Esophagus muscularis mucosa (tissue), 4 donors: ENCODE measurements around the gene TGFBI. TPM values are rescaled to one million over a fixed set of nuclear protein-coding genes. Genes with fewer than 3 reads are reported as not detected.
A peak's percentile ranks its signal among the peaks of the same experiment; 100 is the strongest.

Experiments used
- DNase-seq: peaks from one replicate; pipeline ENCODE4 v3.0.0-alpha.2; 2017; ENCODE audit errors: extremely low spot score
- H3K27ac ChIP-seq, 4 donors: fragments of 200-600 bp; sonication (generic); replicated peaks in 1 of 4; 1 replicate in 3 of 4; 2 replicates in 1 of 4; pipeline ENCODE4 v1.5.1; 2016 to 2019; ENCODE audit warnings: mild to moderate bottlenecking in 1 of 4
- H3K27me3 ChIP-seq, 4 donors: fragments of 200-600 bp; sonication (generic); one replicate each; pipeline versions ENCODE4 v1.5.1 to v1.6.0; 2016 to 2019
- H3K36me3 ChIP-seq, 4 donors: fragments of 200-600 bp; sonication (generic); one replicate each; pipeline ENCODE4 v1.5.1; 2016 to 2019
- H3K4me1 ChIP-seq, 4 donors: fragments of 200-600 bp; sonication (generic); one replicate each; pipeline ENCODE4 v1.5.1; 2016 to 2019
- H3K4me3 ChIP-seq, 4 donors: fragments of 200-600 bp; sonication (generic); 1 replicate in 2 of 4; 2 replicates in 2 of 4; pipeline ENCODE4 v1.5.1; 2016 to 2019; ENCODE audit warnings: mild to moderate bottlenecking in 4 of 4, moderate library complexity in 1 of 4
- H3K9me3 ChIP-seq, 4 donors: fragments of 200-600 bp; sonication (generic); 1 replicate in 3 of 4; 2 replicates in 1 of 4; pipeline ENCODE4 v1.5.1; 2016 to 2019
- EP300 ChIP-seq: sonication (generic); formaldehyde crosslinking; IDR thresholded peaks from one replicate; pipeline ENCODE4 v1.6.1; 2017; ENCODE audit warnings: antibody characterized with exemption
- POLR2A ChIP-seq: fragments of 450-650 bp; IDR thresholded peaks from one replicate; pipeline ENCODE4 v1.6.1; 2017; ENCODE audit warnings: antibody characterized with exemption, moderate library complexity, mild to moderate bottlenecking, low read depth
- POLR2AphosphoS5 ChIP-seq, 2 donors: sonication (generic); formaldehyde crosslinking; IDR thresholded peaks; one replicate each; pipeline ENCODE4 v1.6.1; 2017; ENCODE audit warnings: antibody characterized with exemption in 2 of 2
- WGBS: methylation state at CpG from one replicate; pipeline ENCODE4 v1.1.5; 2018; 5-methylcytosine and 5-hydroxymethylcytosine counted together
- intact Hi-C: fragments of 100-400 bp; cut with DNase I; formaldehyde crosslinking; loops from one replicate; pipeline ENCODE4 v1.15.1; 2023
- total RNA-seq, 4 donors: library from RNA; depleted of rRNA; stranded (reverse); fragments of >200 nt; gene quantifications; one replicate each; pipeline versions ENCODE4 v1.1.0 to v1.2.1, GENCODE V29; 2016
- TF ChIP-seq, protein P1 (sequence below), 3 experiments: fragments of 200-600 bp in 2 of 3; fragments of 450-650 bp in 1 of 3; sonication (generic) in 2 of 3; IDR thresholded peaks; one replicate each; pipeline ENCODE4 v1.5.1; 2017 to 2019; ENCODE audit warnings: antibody characterized with exemption in 3 of 3, mild to moderate bottlenecking in 2 of 3, moderate library complexity in 1 of 3

Gene TGFBI
- total RNA-seq, 4 donors from 2014 or later: 62.3 to 128 (median 92.9) TPM

DNA sequence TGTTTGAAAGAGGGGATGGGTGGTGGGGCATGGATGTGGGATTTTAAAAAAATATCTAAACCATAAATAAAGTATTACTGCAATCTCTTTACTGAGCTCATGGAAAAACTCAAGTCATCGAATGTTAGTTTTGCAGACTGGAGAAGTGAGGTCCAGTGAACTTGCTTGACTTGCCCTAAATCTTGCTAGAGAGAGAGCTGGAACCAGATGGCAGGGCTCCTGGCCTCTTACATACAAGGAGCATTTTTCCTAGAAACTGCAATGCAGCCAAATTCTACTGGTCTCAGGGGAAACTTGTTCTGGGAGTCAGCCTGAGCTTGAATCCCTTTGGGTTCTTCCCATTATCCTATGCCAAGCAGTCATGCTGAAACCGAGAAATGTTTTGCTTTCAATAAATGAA lies 2.9 kb upstream of the TGFBI start:
- no peak for TF ChIP-seq POLR2A
- peak in 1 of 2 donors; percentile 15 for TF ChIP-seq POLR2AphosphoS5 (IDR thresholded peaks at IDR 0.05)
- Histone ChIP-seq H3K36me3 (no peaks in the 10 kb centered on the region), H3K4me3 (no peak overlapping the region), H3K27ac (peak overlapping the region in 3 of 4 donors; percentile 1 to 15 (median 1)), H3K9me3 (no peaks in the 10 kb centered on the region), H3K4me1 (peaks cover 31 to 83% (median 70%) of the 10 kb centered on the region in 4 donors), H3K27me3 (no peaks in the 10 kb centered on the region)
- intact Hi-C loops: no loop called here
- no peak for DNase-seq
- WGBS: 53% methylated on average over 2 of the region's 2 CpGs

DNA sequence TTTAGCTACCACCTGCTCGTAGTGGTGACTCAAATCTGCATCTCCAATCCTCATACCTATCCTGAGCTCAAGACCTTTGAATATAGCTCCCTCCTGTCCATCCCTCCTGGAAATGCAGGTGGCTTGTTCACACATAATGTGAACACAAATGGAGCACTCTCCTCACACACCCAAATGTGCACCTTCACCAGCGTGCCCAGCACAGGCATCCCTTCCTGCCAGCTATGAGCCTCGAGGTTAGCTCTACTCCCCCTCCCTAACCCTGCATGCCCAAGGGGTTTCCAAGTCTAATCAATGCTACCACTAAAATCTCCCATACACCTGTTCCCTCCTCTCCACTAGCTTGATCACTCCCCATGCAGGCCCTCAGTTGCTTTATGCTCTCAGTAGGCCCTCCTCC lies 2.2 kb upstream of the TGFBI start:
- no peak overlapping the region for H3K4me3 ChIP-seq
- H3K27me3 ChIP-seq: no peaks in the 10 kb centered on the region
- intact Hi-C loops: no loop called here
- H3K4me1 ChIP-seq: peaks cover 36 to 83% (median 71%) of the 10 kb centered on the region in 4 donors
- H3K36me3 ChIP-seq: no peaks in the 10 kb centered on the region
- peak overlapping the region in 1 of 4 donors; percentile 6 for H3K27ac ChIP-seq
- 89% methylated on average over 3 of the region's 3 CpGs for WGBS
- H3K9me3 ChIP-seq: no peaks in the 10 kb centered on the region
- DNase-seq: no peak
- TF ChIP-seq, protein P1, sequence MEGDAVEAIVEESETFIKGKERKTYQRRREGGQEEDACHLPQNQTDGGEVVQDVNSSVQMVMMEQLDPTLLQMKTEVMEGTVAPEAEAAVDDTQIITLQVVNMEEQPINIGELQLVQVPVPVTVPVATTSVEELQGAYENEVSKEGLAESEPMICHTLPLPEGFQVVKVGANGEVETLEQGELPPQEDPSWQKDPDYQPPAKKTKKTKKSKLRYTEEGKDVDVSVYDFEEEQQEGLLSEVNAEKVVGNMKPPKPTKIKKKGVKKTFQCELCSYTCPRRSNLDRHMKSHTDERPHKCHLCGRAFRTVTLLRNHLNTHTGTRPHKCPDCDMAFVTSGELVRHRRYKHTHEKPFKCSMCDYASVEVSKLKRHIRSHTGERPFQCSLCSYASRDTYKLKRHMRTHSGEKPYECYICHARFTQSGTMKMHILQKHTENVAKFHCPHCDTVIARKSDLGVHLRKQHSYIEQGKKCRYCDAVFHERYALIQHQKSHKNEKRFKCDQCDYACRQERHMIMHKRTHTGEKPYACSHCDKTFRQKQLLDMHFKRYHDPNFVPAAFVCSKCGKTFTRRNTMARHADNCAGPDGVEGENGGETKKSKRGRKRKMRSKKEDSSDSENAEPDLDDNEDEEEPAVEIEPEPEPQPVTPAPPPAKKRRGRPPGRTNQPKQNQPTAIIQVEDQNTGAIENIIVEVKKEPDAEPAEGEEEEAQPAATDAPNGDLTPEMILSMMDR (IDR thresholded peaks at IDR 0.05): no peak
- no peak for TF ChIP-seq EP300
- no peak for TF ChIP-seq POLR2A
- TF ChIP-seq POLR2AphosphoS5 (IDR thresholded peaks at IDR 0.05): no peak

DNA sequence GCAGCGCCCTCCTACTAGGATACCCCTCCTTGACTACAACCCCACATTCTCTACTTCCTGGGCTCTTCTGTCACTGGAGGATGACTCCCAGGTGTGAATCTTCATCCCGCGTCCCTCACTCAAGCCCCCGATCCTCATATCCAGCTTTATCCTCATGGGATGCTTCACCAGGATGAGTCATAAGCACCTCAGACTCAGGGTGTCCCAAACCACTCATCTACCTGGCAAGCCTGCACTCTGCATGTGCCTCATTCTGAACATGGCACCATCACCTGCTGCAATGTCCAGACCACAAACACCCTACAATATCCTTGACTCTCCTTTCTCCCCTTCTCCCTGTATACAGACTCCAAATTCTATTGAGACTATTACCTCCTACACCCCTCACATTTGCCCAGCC lies 1.5 kb upstream of the TGFBI start:
- TF ChIP-seq, protein P1 (IDR thresholded peaks at IDR 0.05): no peak
- TF ChIP-seq EP300: no peak
- no peak for TF ChIP-seq POLR2A
- no peak for TF ChIP-seq POLR2AphosphoS5 (IDR thresholded peaks at IDR 0.05)
- H3K36me3 ChIP-seq: no peaks in the 10 kb centered on the region
- no peak for DNase-seq
- peaks cover 36 to 87% (median 77%) of the 10 kb centered on the region in 4 donors for H3K4me1 ChIP-seq
- 94% methylated on average over 4 of the region's 4 CpGs for WGBS
- intact Hi-C loops: no loop called here
- H3K9me3 ChIP-seq: no peaks in the 10 kb centered on the region
- no peak overlapping the region for H3K27ac ChIP-seq
- no peak overlapping the region for H3K4me3 ChIP-seq
- no peaks in the 10 kb centered on the region for H3K27me3 ChIP-seq

DNA sequence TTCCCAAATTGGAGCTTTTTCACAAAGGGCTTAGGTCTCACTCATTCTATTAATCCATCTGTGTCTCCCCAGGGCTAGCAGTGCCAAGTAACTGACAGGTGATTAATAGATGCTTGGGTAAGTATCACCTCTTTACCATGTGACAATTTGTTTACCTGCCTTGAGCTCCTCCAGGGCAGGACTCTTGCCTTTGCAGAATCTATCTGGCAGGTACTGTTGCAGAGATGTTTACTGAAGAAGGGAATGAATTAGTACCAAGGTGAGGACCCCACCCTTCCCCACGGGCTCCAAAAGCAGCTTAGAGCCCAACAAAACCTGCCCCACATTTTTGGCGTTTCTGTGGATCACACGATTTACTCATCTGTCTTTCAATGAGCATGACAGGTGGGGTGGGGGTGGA lies 698 bp upstream of the TGFBI start:
- H3K36me3 ChIP-seq: no peaks in the 10 kb centered on the region
- no peak for TF ChIP-seq POLR2A
- TF ChIP-seq EP300: no peak
- TF ChIP-seq, protein P1 (IDR thresholded peaks at IDR 0.05): no peak
- TF ChIP-seq POLR2AphosphoS5 (IDR thresholded peaks at IDR 0.05): no peak
- no peak for DNase-seq
- intact Hi-C loops: no loop called here
- peaks cover 42 to 94% (median 84%) of the 10 kb centered on the region in 4 donors for H3K4me1 ChIP-seq
- peak overlapping the region in 2 of 4 donors; percentile 64 to 70 for H3K4me3 ChIP-seq
- 84% methylated on average over 3 of the region's 3 CpGs for WGBS
- H3K27me3 ChIP-seq: no peaks in the 10 kb centered on the region
- H3K9me3 ChIP-seq: no peaks in the 10 kb centered on the region
- H3K27ac ChIP-seq: peak overlapping the region in 1 of 4 donors; percentile 72

DNA sequence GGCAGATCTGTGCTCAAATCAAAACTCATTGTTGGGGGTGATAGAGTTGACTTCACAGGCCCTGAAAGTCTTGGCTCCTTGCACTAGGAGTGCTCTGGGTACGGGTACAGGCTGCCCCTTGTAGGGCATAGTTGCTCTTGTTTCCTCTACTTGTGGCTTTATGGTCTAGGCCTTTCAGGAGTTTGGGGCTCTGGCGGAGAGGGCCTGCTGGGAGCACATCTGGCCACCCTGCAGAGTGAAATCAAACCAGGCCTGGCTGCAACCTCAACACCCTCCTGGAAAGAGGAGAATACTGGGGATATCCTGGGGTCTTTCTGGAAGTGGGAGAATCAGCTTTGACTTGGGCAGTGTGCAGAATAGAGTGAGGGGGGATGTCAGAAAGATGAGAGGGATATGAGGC lies 1.5 kb downstream of the TGFBI start:
- intact Hi-C loops: no loop called here
- Histone ChIP-seq H3K4me1 (peaks cover 31 to 81% (median 70%) of the 10 kb centered on the region in 4 donors), H3K27me3 (no peaks in the 10 kb centered on the region), H3K36me3 (peaks cover 0 to 15% (median 0%) of the 10 kb centered on the region in 4 donors), H3K27ac (peak overlapping the region in 2 of 4 donors; percentile 72 to 73), H3K4me3 (peak overlapping the region; percentile 64 to 70 (median 66)), H3K9me3 (no peaks in the 10 kb centered on the region)
- WGBS: 20% methylated on average over 1 of the region's 2 CpGs
- no peak for DNase-seq
- TF ChIP-seq POLR2A: no peak
- TF ChIP-seq EP300: no peak
- TF ChIP-seq POLR2AphosphoS5 (IDR thresholded peaks at IDR 0.05): no peak
- TF ChIP-seq, protein P1 (IDR thresholded peaks at IDR 0.05): no peak
